Thoracic aorta (tissue), 2 donors: ENCODE results near the gene BEAN1. TPM values are rescaled to one million over a fixed set of nuclear protein-coding genes. Genes with fewer than 3 reads are reported as not detected.

Experiments
- ATAC-seq: fragments of 150-250 bp; one replicate; pipeline ENCODE4 v1.8.0; 2017; ENCODE audit warnings: low read depth; ENCODE audit not compliant: insufficient number of reproducible peaks, low FRiP score
- DNase-seq: peaks from one replicate; pipeline ENCODE4 v3.0.0-alpha.2; 2020; ENCODE audit warnings: low spot score
- H3K27ac ChIP-seq, 2 donors: fragments of 200-600 bp; sonication (generic); 1 replicate in 1 of 2; 2 replicates in 1 of 2; pipeline ENCODE4 v1.5.1; 2016; ENCODE audit warnings: mild to moderate bottlenecking in 2 of 2, moderate library complexity in 2 of 2
- H3K27me3 ChIP-seq: fragments of 200-600 bp; sonication (generic); replicated peaks from 2 replicates; pipeline ENCODE4 v1.6.0; 2016; ENCODE audit warnings: mild to moderate bottlenecking; ENCODE audit not compliant: insufficient read depth
- H3K36me3 ChIP-seq: fragments of 200-600 bp; sonication (generic); one replicate; pipeline ENCODE4 v1.5.1; 2016
- H3K4me1 ChIP-seq, 2 donors: fragments of 200-600 bp; sonication (generic); 1 replicate in 1 of 2; 2 replicates in 1 of 2; pipeline versions ENCODE4 v1.5.1 to v1.6.0; 2016; ENCODE audit warnings: low read depth in 2 of 2, mild to moderate bottlenecking in 1 of 2; ENCODE audit not compliant: control insufficient read depth in 1 of 2
- H3K4me3 ChIP-seq: fragments of 200-600 bp; sonication (generic); 2 replicates; pipeline ENCODE4 v1.5.1; 2016; ENCODE audit warnings: mild to moderate bottlenecking
- H3K9me3 ChIP-seq: fragments of 200-600 bp; sonication (generic); 2 replicates; pipeline ENCODE4 v1.5.1; 2016
- CTCF ChIP-seq: fragments of 200-600 bp; sonication (generic); IDR thresholded peaks from one replicate; pipeline ENCODE4 v1.5.1; 2019; ENCODE audit warnings: antibody characterized with exemption
- total RNA-seq, 2 donors: library from RNA; depleted of rRNA; stranded (reverse); fragments of >200 nt; gene quantifications; one replicate each; pipeline versions ENCODE4 v1.1.0 to v1.2.3, GENCODE V29; 2016

The BEAN1 gene
- total RNA-seq, 2 donors from 2014 or later: 0.28 TPM; not detected in 1

- Histone ChIP-seq H3K4me3 (no peak overlapping the region), H3K9me3 (no peaks in the 10 kb centered on the region), H3K4me1 (peaks cover 0 to 6% of the 10 kb centered on the region in 2 donors), H3K27ac (no peak overlapping the region), H3K36me3 (no peaks in the 10 kb centered on the region), H3K27me3 (no peaks in the 10 kb centered on the region)
- TF ChIP-seq CTCF: no peak
- ATAC-seq (no peak), DNase-seq (no peak)
These were observed 50.0 kb downstream of the BEAN1 start for GRCh38 chr16:66477028-66477515.

GRCh38 chr16:66478733-66479511 is 51.8 kb downstream of the BEAN1 start:
- Histone ChIP-seq H3K4me1 (peaks cover 0 to 11% of the 10 kb centered on the region in 2 donors), H3K27me3 (no peaks in the 10 kb centered on the region), H3K36me3 (no peaks in the 10 kb centered on the region), H3K27ac (no peak overlapping the region), H3K9me3 (no peaks in the 10 kb centered on the region), H3K4me3 (no peak overlapping the region)
- TF ChIP-seq CTCF: peak; percentile 78
- DNase-seq (peak; percentile 38), ATAC-seq (no peak)

GRCh38 chr16:66479661-66480264 is 52.7 kb downstream of the BEAN1 start:
- no peaks in the 10 kb centered on the region for H3K36me3 ChIP-seq
- peaks cover 0 to 11% of the 10 kb centered on the region in 2 donors for H3K4me1 ChIP-seq
- no peaks in the 10 kb centered on the region for H3K9me3 ChIP-seq
- ATAC-seq: no peak
- H3K4me3 ChIP-seq: no peak overlapping the region
- no peaks in the 10 kb centered on the region for H3K27me3 ChIP-seq
- DNase-seq: no peak
- no peak for TF ChIP-seq CTCF
- H3K27ac ChIP-seq: no peak overlapping the region

- no peak for DNase-seq
- TF ChIP-seq CTCF: no peak
- H3K4me3 ChIP-seq: no peak overlapping the region
- no peak for ATAC-seq
- H3K36me3 ChIP-seq: no peaks in the 10 kb centered on the region
- no peak overlapping the region for H3K27ac ChIP-seq
- H3K9me3 ChIP-seq: no peaks in the 10 kb centered on the region
- no peaks in the 10 kb centered on the region for H3K27me3 ChIP-seq
- H3K4me1 ChIP-seq: peaks cover 0 to 12% of the 10 kb centered on the region in 2 donors
These were observed 53.4 kb downstream of the BEAN1 start for GRCh38 chr16:66480265-66481080.
